NCI-H1694 (cell line): ENCODE results near the gene CARNS1.
A peak's percentile ranks its signal among the peaks of the same experiment; 100 is the strongest.
"Not testable (repeated sequence)": the region's sequence is repeated elsewhere in the genome, so short reads cannot be mapped to it uniquely, and the experiment has no call there.

Experiments
- DNase-seq: peaks from one replicate; lab custom pipeline; 2025; lab: John Stamatoyannopoulos, UW

CARNS1 gene

GRCh38 chr11:67409781-67410368, 5.6 kb upstream of the CARNS1 start:
- no peak for DNase-seq

GRCh38 chr11:67410369-67410831, 5.1 kb upstream of the CARNS1 start:
- no peak for DNase-seq

- no peak for DNase-seq
Observed at GRCh38 chr11:67410984-67411784, 4.3 kb upstream of the CARNS1 start.

- DNase-seq, result no peak
Observed at GRCh38 chr11:67411785-67412152, 3.7 kb upstream of the CARNS1 start.

GRCh38 chr11:67412495-67413179, 2.8 kb upstream of the CARNS1 start:
- DNase-seq, result no peak

- no peak for DNase-seq
Observed at GRCh38 chr11:67413266-67413849, 2.1 kb upstream of the CARNS1 start.

GRCh38 chr11:67416416-67417335, 1.2 kb downstream of the CARNS1 start:
- peak; percentile 7 for DNase-seq

- DNase-seq, result no peak
Observed at GRCh38 chr11:67417425-67417824, 1.9 kb downstream of the CARNS1 start.

- DNase-seq, result no peak
Observed at GRCh38 chr11:67418476-67419281, 3.2 kb downstream of the CARNS1 start.

- no peak for DNase-seq
Observed at GRCh38 chr11:67419325-67420049, 4.0 kb downstream of the CARNS1 start.

- DNase-seq, result no peak
Observed at GRCh38 chr11:67420147-67420645, 4.7 kb downstream of the CARNS1 start.

GRCh38 chr11:67420646-67421429, 5.4 kb downstream of the CARNS1 start:
- DNase-seq, result peak; percentile 63

- DNase-seq, result no peak
Observed at GRCh38 chr11:67421430-67422031, 6.1 kb downstream of the CARNS1 start.

- DNase-seq, result no peak
Observed at GRCh38 chr11:67422891-67423290, 7.4 kb downstream of the CARNS1 start.

GRCh38 chr11:67423466-67423865, 8.0 kb downstream of the CARNS1 start:
- DNase-seq, result no peak

- no peak for DNase-seq
Observed at GRCh38 chr11:67423891-67424613, 8.6 kb downstream of the CARNS1 start.

- DNase-seq, result not testable (repeated sequence)
Observed at GRCh38 chr11:67427364-67427859, 11.9 kb downstream of the CARNS1 start.
